ENCODE measurements around the gene IBTK.

IBTK gene

GRCh38 chr6:82246802-82247504 is 591 bp downstream of the IBTK start:
- in situ Hi-C loops (cut with HindIII; ENCODE audit: low sequenced_read_pairs), result no loop called here
- DNase-seq (ENCODE audit: low read depth, low spot score), result peak; percentile 40
- peak overlapping the region; percentile 85 for H3K4me3 ChIP-seq (ENCODE audit: low read depth, low read length)
- TF ChIP-seq CTCF (IDR thresholded peaks at IDR 0.05; ENCODE audit: low read depth, low read length), result no peak

GRCh38 chr6:82246370-82246769 is 1.2 kb downstream of the IBTK start:
- in situ Hi-C loops (cut with HindIII; ENCODE audit: low sequenced_read_pairs), result no loop called here
- TF ChIP-seq CTCF (IDR thresholded peaks at IDR 0.05; ENCODE audit: low read depth, low read length), result no peak
- no peak for DNase-seq (ENCODE audit: low read depth, low spot score)
- H3K4me3 ChIP-seq (ENCODE audit: low read depth, low read length), result peak overlapping the region; percentile 85

- H3K4me3 ChIP-seq (ENCODE audit: low read depth, low read length), result no peak overlapping the region
- in situ Hi-C loops (cut with HindIII; ENCODE audit: low sequenced_read_pairs), result no loop called here
Observed at GRCh38 chr6:82245376-82245775, 2.2 kb downstream of the IBTK start.

GRCh38 chr6:82243884-82244283 is 3.7 kb downstream of the IBTK start:
- DNase-seq (ENCODE audit: low read depth, low spot score), result no peak
- in situ Hi-C loops (cut with HindIII; ENCODE audit: low sequenced_read_pairs), result no loop called here

More at GRCh38 chr6:82245376-82245775, 2.2 kb downstream of the IBTK start:
- no peak for TF ChIP-seq CTCF (IDR thresholded peaks at IDR 0.05; ENCODE audit: low read depth, low read length)
- no peak for DNase-seq (ENCODE audit: low read depth, low spot score)

GRCh38 chr6:82240186-82240585 is 7.4 kb downstream of the IBTK start:
- H3K4me3 ChIP-seq (ENCODE audit: low read depth, low read length), result no peak overlapping the region
- in situ Hi-C loops (cut with HindIII; ENCODE audit: low sequenced_read_pairs), result no loop called here
- DNase-seq (ENCODE audit: low read depth, low spot score), result no peak
- TF ChIP-seq CTCF (IDR thresholded peaks at IDR 0.05; ENCODE audit: low read depth, low read length), result no peak

More at GRCh38 chr6:82243884-82244283, 3.7 kb downstream of the IBTK start:
- no peak for TF ChIP-seq CTCF (IDR thresholded peaks at IDR 0.05; ENCODE audit: low read depth, low read length)
- no peak overlapping the region for H3K4me3 ChIP-seq (ENCODE audit: low read depth, low read length)

- in situ Hi-C loops (cut with HindIII; ENCODE audit: low sequenced_read_pairs), result no loop called here
- TF ChIP-seq CTCF (IDR thresholded peaks at IDR 0.05; ENCODE audit: low read depth, low read length), result no peak
- DNase-seq (ENCODE audit: low read depth, low spot score), result no peak
Observed at GRCh38 chr6:82239597-82239996, 7.9 kb downstream of the IBTK start.

More at GRCh38 chr6:82239597-82239996, 7.9 kb downstream of the IBTK start:
- no peak overlapping the region for H3K4me3 ChIP-seq (ENCODE audit: low read depth, low read length)
